MM.1S (cell line): Measurements from ENCODE around the gene LKAAEAR1.

Experiments
- DNase-seq: peaks from one replicate; pipeline ENCODE4 v3.0.0-alpha.2; 2015
- H2AFZ ChIP-seq: fragments of 300-600 bp; sonication (generic); 2 replicates; pipeline ENCODE4 v1.6.0; 2016; ENCODE audit warnings: antibody characterized with exemption, low read length
- H3F3A ChIP-seq: fragments of 300-600 bp; sonication (generic); 2 replicates; pipeline ENCODE4 v1.6.1; 2016; ENCODE audit warnings: mild to moderate bottlenecking, antibody characterized with exemption, low read length, moderate library complexity, mixed read lengths; ENCODE audit not compliant: insufficient read depth
- H3K27ac ChIP-seq: fragments of 300-600 bp; sonication (generic); 2 replicates; pipeline ENCODE4 v1.5.1; 2016; ENCODE audit warnings: mild to moderate bottlenecking, low read length
- H3K27me3 ChIP-seq: fragments of 300-600 bp; sonication (generic); replicated peaks from 2 replicates; pipeline ENCODE4 v1.6.0; 2016; ENCODE audit warnings: low read length; ENCODE audit not compliant: insufficient read depth
- H3K36me3 ChIP-seq: fragments of 300-600 bp; sonication (generic); replicated peaks from 2 replicates; pipeline ENCODE4 v1.6.1; 2016; ENCODE audit warnings: mild to moderate bottlenecking, low read length, mixed read lengths; ENCODE audit not compliant: insufficient read depth
- H3K4me1 ChIP-seq: fragments of 300-600 bp; sonication (generic); 2 replicates; pipeline ENCODE4 v1.6.1; 2016; ENCODE audit warnings: low read length, mixed read lengths
- H3K4me2 ChIP-seq: fragments of 300-600 bp; sonication (generic); 2 replicates; pipeline ENCODE4 v1.6.0; 2016; ENCODE audit warnings: low read depth, low read length
- H3K4me3 ChIP-seq: fragments of 300-600 bp; sonication (generic); 2 replicates; pipeline ENCODE4 v1.5.1; 2016; ENCODE audit warnings: low read length, mixed read lengths
- H3K79me2 ChIP-seq: fragments of 300-600 bp; sonication (generic); 2 replicates; pipeline ENCODE4 v1.6.1; 2016; ENCODE audit warnings: mixed run types, low read length, mixed read lengths
- H3K9ac ChIP-seq: fragments of 300-600 bp; sonication (generic); 2 replicates; pipeline ENCODE4 v1.6.1; 2016; ENCODE audit warnings: low read length, mixed read lengths
- H3K9me2 ChIP-seq: fragments of 300-600 bp; sonication (generic); replicated peaks from 2 replicates; pipeline ENCODE4 v1.6.1; 2016; ENCODE audit warnings: mild to moderate bottlenecking, low read length, mixed read lengths; ENCODE audit not compliant: insufficient read depth
- H3K9me3 ChIP-seq: fragments of 300-600 bp; sonication (generic); replicated peaks from 2 replicates; pipeline ENCODE4 v1.6.1; 2016; ENCODE audit warnings: mild to moderate bottlenecking, low read length, mixed read lengths; ENCODE audit not compliant: insufficient read depth
- H4K20me1 ChIP-seq: fragments of 300-600 bp; sonication (generic); 2 replicates; pipeline ENCODE4 v1.6.1; 2016; ENCODE audit warnings: mild to moderate bottlenecking, low read length, moderate library complexity, mixed read lengths; ENCODE audit not compliant: insufficient read depth
- EZH2 ChIP-seq: fragments of 300-600 bp; sonication (generic); optimal IDR thresholded peaks from 2 replicates; pipeline ENCODE3; 2017; ENCODE audit warnings: low read depth, mild to moderate bottlenecking, antibody characterized with exemption, low read length, mixed read lengths
- EZH2phosphoT487 ChIP-seq: fragments of 300-600 bp; sonication (generic); IDR thresholded peaks from 2 replicates; pipeline ENCODE4 v1.6.1; 2018; ENCODE audit warnings: antibody characterized with exemption, low read length
- TF ChIP-seq, protein P1 (sequence below): fragments of 300-600 bp; sonication (generic); IDR thresholded peaks from 2 replicates; pipeline ENCODE4 v1.5.1; 2016; ENCODE audit warnings: antibody characterized with exemption, low read length, mixed read lengths

Gene LKAAEAR1

GRCh38 chr20:64041040-64041780 is 43.0 kb downstream of the LKAAEAR1 start:
- DNase-seq = no peak
- no peak overlapping the region for H3K4me2 ChIP-seq
- H3K9me2 ChIP-seq = no peaks in the 10 kb centered on the region
- H3K4me3 ChIP-seq = no peak overlapping the region
- no peaks in the 10 kb centered on the region for H3K4me1 ChIP-seq
- no peaks in the 10 kb centered on the region for H3F3A ChIP-seq
- H3K27me3 ChIP-seq = peaks cover 66% of the 10 kb centered on the region
- no peak overlapping the region for H3K27ac ChIP-seq
- H3K9ac ChIP-seq = no peak overlapping the region
- H3K36me3 ChIP-seq = no peaks in the 10 kb centered on the region
- TF ChIP-seq EZH2phosphoT487 = no peak
- TF ChIP-seq EZH2 = no peak
- TF ChIP-seq, protein P1, sequence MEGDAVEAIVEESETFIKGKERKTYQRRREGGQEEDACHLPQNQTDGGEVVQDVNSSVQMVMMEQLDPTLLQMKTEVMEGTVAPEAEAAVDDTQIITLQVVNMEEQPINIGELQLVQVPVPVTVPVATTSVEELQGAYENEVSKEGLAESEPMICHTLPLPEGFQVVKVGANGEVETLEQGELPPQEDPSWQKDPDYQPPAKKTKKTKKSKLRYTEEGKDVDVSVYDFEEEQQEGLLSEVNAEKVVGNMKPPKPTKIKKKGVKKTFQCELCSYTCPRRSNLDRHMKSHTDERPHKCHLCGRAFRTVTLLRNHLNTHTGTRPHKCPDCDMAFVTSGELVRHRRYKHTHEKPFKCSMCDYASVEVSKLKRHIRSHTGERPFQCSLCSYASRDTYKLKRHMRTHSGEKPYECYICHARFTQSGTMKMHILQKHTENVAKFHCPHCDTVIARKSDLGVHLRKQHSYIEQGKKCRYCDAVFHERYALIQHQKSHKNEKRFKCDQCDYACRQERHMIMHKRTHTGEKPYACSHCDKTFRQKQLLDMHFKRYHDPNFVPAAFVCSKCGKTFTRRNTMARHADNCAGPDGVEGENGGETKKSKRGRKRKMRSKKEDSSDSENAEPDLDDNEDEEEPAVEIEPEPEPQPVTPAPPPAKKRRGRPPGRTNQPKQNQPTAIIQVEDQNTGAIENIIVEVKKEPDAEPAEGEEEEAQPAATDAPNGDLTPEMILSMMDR = no peak
- H3K79me2 ChIP-seq = no peaks in the 10 kb centered on the region
- H3K9me3 ChIP-seq = no peaks in the 10 kb centered on the region
- H4K20me1 ChIP-seq = no peaks in the 10 kb centered on the region
- H2AFZ ChIP-seq = no peak overlapping the region

GRCh38 chr20:64040231-64041039 is 43.8 kb downstream of the LKAAEAR1 start:
- Histone ChIP-seq H3K79me2 (no peaks in the 10 kb centered on the region), H4K20me1 (no peaks in the 10 kb centered on the region), H3K27ac (no peak overlapping the region), H2AFZ (no peak overlapping the region), H3K36me3 (no peaks in the 10 kb centered on the region), H3K9me3 (no peaks in the 10 kb centered on the region), H3K9ac (no peak overlapping the region), H3K4me3 (no peak overlapping the region), H3K4me1 (no peaks in the 10 kb centered on the region), H3K9me2 (no peaks in the 10 kb centered on the region), H3F3A (no peaks in the 10 kb centered on the region), H3K4me2 (no peak overlapping the region), H3K27me3 (peaks cover 58% of the 10 kb centered on the region)
- no peak for DNase-seq
- TF ChIP-seq, protein P1 = no peak
- TF ChIP-seq EZH2phosphoT487 (no peak), EZH2 (no peak)

- no peak for DNase-seq
- Histone ChIP-seq H3F3A (no peaks in the 10 kb centered on the region), H3K79me2 (no peaks in the 10 kb centered on the region), H3K9me3 (no peaks in the 10 kb centered on the region), H3K27me3 (peaks cover 49% of the 10 kb centered on the region), H3K4me3 (peak overlapping the region; percentile 77), H3K9me2 (no peaks in the 10 kb centered on the region), H3K4me2 (peak overlapping the region; percentile 98), H4K20me1 (no peaks in the 10 kb centered on the region), H3K36me3 (no peaks in the 10 kb centered on the region), H3K4me1 (no peaks in the 10 kb centered on the region), H2AFZ (peak overlapping the region; percentile 99), H3K9ac (no peak overlapping the region), H3K27ac (no peak overlapping the region)
- TF ChIP-seq, protein P1 = no peak
- TF ChIP-seq EZH2 (no peak), EZH2phosphoT487 (no peak)
Measured at GRCh38 chr20:64039293-64040160, 44.7 kb downstream of the LKAAEAR1 start.
